Esophagus squamous epithelium (tissue), 5 donors: ENCODE data around the gene SERPINA1. TPM values are rescaled to one million over a fixed set of nuclear protein-coding genes. Genes with fewer than 3 reads are reported as not detected.
A peak's percentile ranks its signal among the peaks of the same experiment; 100 is the strongest.

Experiments used
- DNase-seq: peaks from one replicate; lab custom pipeline; 2025; lab: John Stamatoyannopoulos, UW
- H3K27ac ChIP-seq, 4 donors: fragments of 200-600 bp; sonication (generic); one replicate each; pipeline ENCODE4 v1.5.1; 2016 to 2019; ENCODE audit warnings: mild to moderate bottlenecking in 1 of 4
- H3K27me3 ChIP-seq, 4 donors: fragments of 200-600 bp; sonication (generic); 1 replicate in 3 of 4; 2 replicates in 1 of 4; pipeline versions ENCODE4 v1.5.1 to v1.6.0; 2017 to 2021; ENCODE audit warnings: antibody characterized with exemption in 1 of 4
- H3K36me3 ChIP-seq, 3 donors: fragments of 200-600 bp; sonication (generic); one replicate each; pipeline ENCODE4 v1.5.1; 2016 to 2019
- H3K4me1 ChIP-seq, 3 donors: fragments of 200-600 bp; sonication (generic); one replicate each; pipeline ENCODE4 v1.5.1; 2017 to 2019
- H3K4me3 ChIP-seq, 4 donors: fragments of 200-600 bp; sonication (generic); 1 replicate in 3 of 4; 2 replicates in 1 of 4; pipeline ENCODE4 v1.5.1; 2016 to 2019; ENCODE audit warnings: mild to moderate bottlenecking in 2 of 4, moderate library complexity in 1 of 4
- H3K9me3 ChIP-seq, 3 donors: fragments of 200-600 bp; sonication (generic); one replicate each; pipeline ENCODE4 v1.5.1; 2016 to 2019
- POLR2A ChIP-seq, 4 donors: fragments of 450-650 bp; IDR thresholded peaks; one replicate each; pipeline ENCODE4 v1.6.1; 2017; ENCODE audit warnings: antibody characterized with exemption in 4 of 4, mild to moderate bottlenecking in 4 of 4, moderate library complexity in 3 of 4
- WGBS, 2 donors: methylation state at CpG; one replicate each; pipeline ENCODE4 v1.1.5; 2018; 5-methylcytosine and 5-hydroxymethylcytosine counted together
- intact Hi-C: fragments of 100-400 bp; cut with DNase I; formaldehyde crosslinking; loops from one replicate; pipeline ENCODE4 v1.15.0; 2022
- total RNA-seq, 4 donors: library from RNA; depleted of rRNA; stranded (reverse); fragments of >200 nt; gene quantifications; one replicate each; pipeline ENCODE4 v1.1.0, GENCODE V29; 2016
- TF ChIP-seq, protein P1 (sequence below), 6 experiments: fragments of 450-650 bp in 4 of 6; fragments of 200-600 bp in 2 of 6; sonication (generic) in 2 of 6; IDR thresholded peaks; one replicate each; pipeline ENCODE4 v1.5.1; 2016 to 2019; ENCODE audit warnings: antibody characterized with exemption in 6 of 6, mild to moderate bottlenecking in 4 of 6, moderate library complexity in 4 of 6
- donor health status: DM: yes; HTN: yes; CAD: no.

Gene SERPINA1
- total RNA-seq, 4 donors from 2014 or later: 1.7 to 16.4 (median 5.8) TPM

GRCh38 chr14:94344389-94344788 lies 44.0 kb downstream of the SERPINA1 start:
- 44% methylated on average over 3 of the region's 3 CpGs for WGBS, 2 donors
- Histone ChIP-seq H3K36me3 (no peaks in the 10 kb centered on the region), H3K9me3 (no peaks in the 10 kb centered on the region), H3K27ac (peak overlapping the region in 1 of 4 donors; percentile 42), H3K27me3 (peaks cover 0 to 14% (median 0%) of the 10 kb centered on the region in 4 donors), H3K4me1 (peaks cover 6 to 45% (median 30%) of the 10 kb centered on the region in 3 donors), H3K4me3 (no peak overlapping the region)
- intact Hi-C loops: no loop called here
- no peak for TF ChIP-seq POLR2A (IDR thresholded peaks at IDR 0.05)
- TF ChIP-seq, protein P1, sequence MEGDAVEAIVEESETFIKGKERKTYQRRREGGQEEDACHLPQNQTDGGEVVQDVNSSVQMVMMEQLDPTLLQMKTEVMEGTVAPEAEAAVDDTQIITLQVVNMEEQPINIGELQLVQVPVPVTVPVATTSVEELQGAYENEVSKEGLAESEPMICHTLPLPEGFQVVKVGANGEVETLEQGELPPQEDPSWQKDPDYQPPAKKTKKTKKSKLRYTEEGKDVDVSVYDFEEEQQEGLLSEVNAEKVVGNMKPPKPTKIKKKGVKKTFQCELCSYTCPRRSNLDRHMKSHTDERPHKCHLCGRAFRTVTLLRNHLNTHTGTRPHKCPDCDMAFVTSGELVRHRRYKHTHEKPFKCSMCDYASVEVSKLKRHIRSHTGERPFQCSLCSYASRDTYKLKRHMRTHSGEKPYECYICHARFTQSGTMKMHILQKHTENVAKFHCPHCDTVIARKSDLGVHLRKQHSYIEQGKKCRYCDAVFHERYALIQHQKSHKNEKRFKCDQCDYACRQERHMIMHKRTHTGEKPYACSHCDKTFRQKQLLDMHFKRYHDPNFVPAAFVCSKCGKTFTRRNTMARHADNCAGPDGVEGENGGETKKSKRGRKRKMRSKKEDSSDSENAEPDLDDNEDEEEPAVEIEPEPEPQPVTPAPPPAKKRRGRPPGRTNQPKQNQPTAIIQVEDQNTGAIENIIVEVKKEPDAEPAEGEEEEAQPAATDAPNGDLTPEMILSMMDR (IDR thresholded peaks at IDR 0.05): no peak
- DNase-seq: no peak

- TF ChIP-seq, protein P1 (IDR thresholded peaks at IDR 0.05): no peak
- no peak for TF ChIP-seq POLR2A (IDR thresholded peaks at IDR 0.05)
- H3K4me1 ChIP-seq: peaks cover 6 to 45% (median 30%) of the 10 kb centered on the region in 3 donors
- no peaks in the 10 kb centered on the region for H3K36me3 ChIP-seq
- DNase-seq: no peak
- H3K27ac ChIP-seq: peak overlapping the region in 1 of 4 donors; percentile 1
- WGBS, 2 donors: 87% methylated on average over 7 to 8 of the region's 8 CpGs
- H3K4me3 ChIP-seq: no peak overlapping the region
- peaks cover 0 to 7% (median 0%) of the 10 kb centered on the region in 4 donors for H3K27me3 ChIP-seq
- intact Hi-C loops: no loop called here
- no peaks in the 10 kb centered on the region for H3K9me3 ChIP-seq
Measured at GRCh38 chr14:94343238-94344005, 45.0 kb downstream of the SERPINA1 start.

- WGBS, 2 donors: 40 to 67% methylated on average over 1 to 2 of the region's 2 CpGs
- intact Hi-C loops: no loop called here
- H3K4me1 ChIP-seq: peaks cover 6 to 45% (median 30%) of the 10 kb centered on the region in 3 donors
- H3K36me3 ChIP-seq: no peaks in the 10 kb centered on the region
- no peak overlapping the region for H3K4me3 ChIP-seq
- DNase-seq: peak; percentile 32
- H3K27ac ChIP-seq: peak overlapping the region; percentile 72 to 82 (median 78)
- TF ChIP-seq POLR2A (IDR thresholded peaks at IDR 0.05): no peak
- TF ChIP-seq, protein P1 (IDR thresholded peaks at IDR 0.05): no peak
- H3K27me3 ChIP-seq: peaks cover 0 to 6% (median 0%) of the 10 kb centered on the region in 4 donors
- no peaks in the 10 kb centered on the region for H3K9me3 ChIP-seq
Measured at GRCh38 chr14:94342334-94342934, 46.0 kb downstream of the SERPINA1 start.

DNA sequence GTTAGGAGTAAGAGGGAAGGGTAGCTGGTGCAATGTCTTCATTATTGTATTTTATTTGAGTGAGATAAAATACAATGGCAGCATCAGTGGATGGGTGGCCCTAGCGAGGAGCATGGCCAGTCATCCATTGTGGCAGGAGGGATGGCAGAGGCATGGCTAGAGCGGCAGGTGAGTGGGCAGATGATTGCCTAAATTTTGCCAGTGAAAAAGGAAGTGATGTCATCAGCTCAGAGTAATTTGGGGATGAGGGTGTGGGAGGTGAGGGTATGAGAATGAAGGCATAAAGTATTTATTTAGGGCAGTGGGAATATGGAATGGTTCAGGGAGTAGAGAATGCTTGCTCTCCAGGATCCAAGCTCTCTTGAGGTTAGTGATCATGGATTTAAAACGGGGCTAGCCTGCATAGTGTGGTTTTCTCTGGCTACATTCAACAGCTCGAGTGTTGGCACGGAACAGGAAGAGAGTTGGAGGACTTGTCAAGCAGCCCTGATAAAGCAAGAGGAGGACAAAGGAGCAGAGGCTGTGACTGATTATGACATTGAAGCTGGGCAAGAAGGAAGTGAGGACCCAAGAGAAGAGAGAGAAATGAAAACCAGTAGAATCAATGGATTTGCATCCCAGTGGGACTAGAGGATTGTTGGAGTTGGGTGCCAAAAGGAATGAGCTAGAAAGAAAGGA lies 46.6 kb downstream of the SERPINA1 start:
- no peak for DNase-seq
- Histone ChIP-seq H3K4me1 (peaks cover 6 to 45% (median 30%) of the 10 kb centered on the region in 3 donors), H3K9me3 (no peaks in the 10 kb centered on the region), H3K27me3 (peaks cover 0 to 6% (median 0%) of the 10 kb centered on the region in 4 donors), H3K36me3 (no peaks in the 10 kb centered on the region), H3K27ac (peak overlapping the region; percentile 72 to 82 (median 78)), H3K4me3 (peak overlapping the region in 1 of 4 donors; percentile 10)
- intact Hi-C loops: no loop called here
- 17 to 24% methylated on average over 5 of the region's 5 CpGs for WGBS, 2 donors
- TF ChIP-seq POLR2A (IDR thresholded peaks at IDR 0.05): no peak
- TF ChIP-seq, protein P1 (IDR thresholded peaks at IDR 0.05): no peak
